ENCODE data around the gene PLA2G2F.

The PLA2G2F gene

GRCh38 chr1:20183616-20184271 lies 44.6 kb downstream of the PLA2G2F start:
- TF ChIP-seq CTCF (IDR thresholded peaks at IDR 0.05; ENCODE audit: control insufficient read depth, insufficient read depth, low read depth, low read length, missing control alignments) = no peak
- DNase-seq (ENCODE audit: low read depth) = no peak
- no peak overlapping the region for H3K4me3 ChIP-seq (ENCODE audit: control insufficient read depth, low read depth, low read length)

- no peak for TF ChIP-seq CTCF (IDR thresholded peaks at IDR 0.05; ENCODE audit: control insufficient read depth, insufficient read depth, low read depth, low read length, missing control alignments)
- H3K4me3 ChIP-seq (ENCODE audit: control insufficient read depth, low read depth, low read length) = no peak overlapping the region
- no peak for DNase-seq (ENCODE audit: low read depth)
These were observed 45.4 kb downstream of the PLA2G2F start for GRCh38 chr1:20184481-20184900.

GRCh38 chr1:20184997-20185833 lies 46.1 kb downstream of the PLA2G2F start:
- no peak for DNase-seq (ENCODE audit: low read depth)
- TF ChIP-seq CTCF (IDR thresholded peaks at IDR 0.05; ENCODE audit: control insufficient read depth, insufficient read depth, low read depth, low read length, missing control alignments) = no peak
- H3K4me3 ChIP-seq (ENCODE audit: control insufficient read depth, low read depth, low read length) = no peak overlapping the region

- no peak for DNase-seq (ENCODE audit: low read depth)
- H3K4me3 ChIP-seq (ENCODE audit: control insufficient read depth, low read depth, low read length) = no peak within 1 kb of the TSS
- no peak for TF ChIP-seq CTCF (IDR thresholded peaks at IDR 0.05; ENCODE audit: control insufficient read depth, insufficient read depth, low read depth, low read length, missing control alignments)
These were observed 47.0 kb downstream of the PLA2G2F start, which contains the start of the genes PLA2G2C and UBXN10 for GRCh38 chr1:20185834-20186782. PLA2G2C (minus strand) TSS chr1:20186518; CDS start chr1:20177363, 9,155 bp downstream. UBXN10 (plus strand) TSS chr1:20186096; CDS start chr1:20190562, 4,466 bp downstream.

- H3K4me3 ChIP-seq (ENCODE audit: control insufficient read depth, low read depth, low read length) = no peak overlapping the region
These were observed 48.1 kb downstream of the PLA2G2F start for GRCh38 chr1:20187103-20187812.

More at GRCh38 chr1:20187103-20187812, 48.1 kb downstream of the PLA2G2F start:
- DNase-seq (ENCODE audit: low read depth) = no peak
- TF ChIP-seq CTCF (IDR thresholded peaks at IDR 0.05; ENCODE audit: control insufficient read depth, insufficient read depth, low read depth, low read length, missing control alignments) = no peak

All from AG09309 (cell line).